ENCODE measurements around the gene APOBEC3A.

DNA sequence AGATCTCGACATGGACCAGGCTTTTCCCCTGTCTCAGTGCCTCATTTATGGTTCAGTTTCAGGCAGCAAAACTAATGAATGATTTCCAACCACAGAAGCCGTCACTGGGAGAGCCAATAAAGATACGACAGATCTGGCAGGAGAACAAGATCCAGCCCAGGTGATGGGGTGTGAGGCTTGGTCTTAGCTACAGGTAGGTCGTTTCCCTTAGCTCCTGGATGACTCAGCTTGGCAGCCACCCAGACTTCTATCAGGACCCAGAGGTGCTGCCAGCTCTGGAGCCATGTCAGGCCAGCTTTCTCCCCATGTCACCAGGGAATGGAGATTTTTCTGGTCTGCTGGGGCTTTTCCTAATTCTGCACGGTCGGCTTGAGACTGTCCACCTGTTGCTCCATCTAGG lies 36.3 kb upstream of the APOBEC3A start:
- TF ChIP-seq, protein P1, sequence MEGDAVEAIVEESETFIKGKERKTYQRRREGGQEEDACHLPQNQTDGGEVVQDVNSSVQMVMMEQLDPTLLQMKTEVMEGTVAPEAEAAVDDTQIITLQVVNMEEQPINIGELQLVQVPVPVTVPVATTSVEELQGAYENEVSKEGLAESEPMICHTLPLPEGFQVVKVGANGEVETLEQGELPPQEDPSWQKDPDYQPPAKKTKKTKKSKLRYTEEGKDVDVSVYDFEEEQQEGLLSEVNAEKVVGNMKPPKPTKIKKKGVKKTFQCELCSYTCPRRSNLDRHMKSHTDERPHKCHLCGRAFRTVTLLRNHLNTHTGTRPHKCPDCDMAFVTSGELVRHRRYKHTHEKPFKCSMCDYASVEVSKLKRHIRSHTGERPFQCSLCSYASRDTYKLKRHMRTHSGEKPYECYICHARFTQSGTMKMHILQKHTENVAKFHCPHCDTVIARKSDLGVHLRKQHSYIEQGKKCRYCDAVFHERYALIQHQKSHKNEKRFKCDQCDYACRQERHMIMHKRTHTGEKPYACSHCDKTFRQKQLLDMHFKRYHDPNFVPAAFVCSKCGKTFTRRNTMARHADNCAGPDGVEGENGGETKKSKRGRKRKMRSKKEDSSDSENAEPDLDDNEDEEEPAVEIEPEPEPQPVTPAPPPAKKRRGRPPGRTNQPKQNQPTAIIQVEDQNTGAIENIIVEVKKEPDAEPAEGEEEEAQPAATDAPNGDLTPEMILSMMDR (IDR thresholded peaks at IDR 0.05), result no peak
- no peak for TF ChIP-seq POLR2A (IDR thresholded peaks at IDR 0.05)

Data from thyroid gland (tissue), 4 donors.